Fibroblast of the aortic adventitia (primary cell): ENCODE results near the gene ZNF132. TPM values are rescaled to one million over a fixed set of nuclear protein-coding genes. Genes with fewer than 3 reads are reported as not detected.
"Not testable (repeated sequence)": the region's sequence is repeated elsewhere in the genome, so short reads cannot be mapped to it uniquely, and the experiment has no call there.

Experiments
- DNase-seq: peaks from one replicate; pipeline ENCODE4 v3.0.0-alpha.2; 2010; ENCODE audit warnings: low read depth
- H3K4me3 ChIP-seq: 2 replicates; pipeline ENCODE4 v1.5.1; 2011; ENCODE audit warnings: low read depth, mild to moderate bottlenecking, control low read depth, low read length, moderate library complexity
- CTCF ChIP-seq: IDR thresholded peaks from 2 replicates; pipeline ENCODE4 v1.5.1; 2011; ENCODE audit warnings: mild to moderate bottlenecking, low read length, control low read depth, inconsistent platforms; ENCODE audit not compliant: insufficient read depth
- total RNA-seq: library from RNA; depleted of rRNA; stranded (reverse); fragments of >200 nt; gene quantifications from 2 replicates; pipeline ENCODE4 v1.2.3, GENCODE V29; 2012; ENCODE audit warnings: low replicate concordance

The ZNF132 gene
- total RNA-seq, 1 donor = 10.8 TPM

GRCh38 chr19:58451358-58452101, 11.6 kb upstream of the ZNF132 start, which contains the start of gene ZNF324B:
Gene ZNF324B, plus strand, starts transcription at chr19:58451622. Its CDS starts 2,080 bp downstream, at chr19:58453702.
- no peak for TF ChIP-seq CTCF
- peak within 1 kb of the TSS; percentile 84 for H3K4me3 ChIP-seq
- DNase-seq = peak; percentile 91

DNA sequence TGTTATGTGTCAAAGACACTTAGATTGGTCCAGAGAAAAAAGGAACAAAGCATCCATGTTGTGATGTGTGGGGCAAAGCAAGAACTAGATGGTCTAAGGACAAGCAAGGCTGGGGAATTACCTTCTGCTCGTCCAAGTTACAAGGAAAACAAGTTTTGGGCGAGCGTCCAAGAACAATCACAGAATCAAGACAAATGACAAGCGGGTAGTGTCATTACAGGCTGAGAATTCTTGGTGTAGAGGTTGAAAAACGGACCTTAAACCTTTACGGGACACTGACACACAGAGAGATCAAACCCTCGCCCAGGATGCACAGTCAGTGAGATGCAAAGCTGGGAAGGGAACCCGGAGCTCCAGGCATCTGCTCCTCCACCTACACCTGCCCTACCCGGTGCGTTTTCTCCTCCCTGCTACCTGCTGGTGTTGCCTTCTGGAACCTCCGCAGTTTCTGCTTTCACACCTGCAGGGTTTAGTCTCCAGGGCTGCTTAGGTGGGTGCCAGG, 11.0 kb upstream of the ZNF132 start:
- DNase-seq = no peak
- TF ChIP-seq CTCF = no peak
- peak overlapping the region; percentile 84 for H3K4me3 ChIP-seq

DNA sequence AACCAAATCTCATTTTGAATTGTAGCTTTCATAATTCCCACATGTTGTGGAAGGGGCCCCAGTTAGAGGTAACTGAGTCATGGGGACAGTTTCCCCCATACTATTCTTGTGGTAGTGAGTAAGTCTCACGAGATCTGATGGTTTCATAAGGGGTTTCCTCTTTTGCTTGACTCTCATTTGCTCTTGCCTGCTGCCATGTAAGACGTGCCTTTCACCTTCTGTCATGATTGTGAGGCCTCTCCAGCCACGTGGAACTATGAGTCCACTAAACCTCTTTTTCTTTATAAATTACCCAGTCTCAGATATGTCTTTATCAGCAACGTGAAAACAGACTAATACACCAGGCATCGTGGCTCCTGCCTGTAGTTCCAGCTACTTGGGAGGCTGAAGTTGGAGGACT, 10.0 kb upstream of the ZNF132 start:
- H3K4me3 ChIP-seq, DNase-seq: not testable (repeated sequence)

DNA sequence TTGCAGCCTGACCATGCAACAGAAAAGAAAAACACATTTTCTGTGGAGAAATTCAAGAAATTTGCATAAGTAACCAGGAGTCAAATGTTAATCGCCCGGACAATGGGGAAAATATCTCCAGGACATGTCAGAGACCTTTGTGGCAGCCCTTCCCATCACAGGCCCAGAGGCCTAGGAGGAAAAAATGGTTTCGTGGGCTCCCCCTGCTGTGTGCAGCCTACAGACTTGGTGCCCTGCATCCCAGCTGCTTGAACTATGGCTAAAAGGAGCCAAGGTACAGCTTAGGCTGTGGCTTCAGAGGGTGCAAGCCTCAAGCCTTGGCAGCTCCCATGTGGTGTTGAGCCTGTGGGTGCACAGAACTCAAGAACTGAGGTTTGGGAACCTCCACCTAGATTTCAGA, 8.9 kb upstream of the ZNF132 start:
- not testable (repeated sequence) for DNase-seq, H3K4me3 ChIP-seq

DNA sequence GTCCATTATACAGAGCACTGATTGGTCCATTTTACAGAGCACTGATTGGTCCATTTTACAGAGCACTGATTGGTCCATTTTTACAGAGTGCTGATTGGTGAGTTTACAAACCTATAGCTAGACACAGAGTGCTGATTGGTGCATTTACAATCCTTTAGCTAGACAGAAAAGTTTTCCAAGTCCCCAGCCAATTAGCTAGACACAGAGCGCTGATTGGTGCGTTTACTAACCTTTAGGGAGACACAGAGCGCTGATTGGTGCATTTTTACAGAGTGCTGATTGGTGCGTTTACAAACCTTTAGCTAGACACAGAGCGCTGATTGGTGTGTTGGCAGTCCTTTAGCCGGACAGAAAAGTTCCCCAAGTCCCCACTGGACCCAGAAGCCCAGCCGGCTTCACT, 3.0 kb upstream of the ZNF132 start:
- DNase-seq, H3K4me3 ChIP-seq: not testable (repeated sequence)

DNA sequence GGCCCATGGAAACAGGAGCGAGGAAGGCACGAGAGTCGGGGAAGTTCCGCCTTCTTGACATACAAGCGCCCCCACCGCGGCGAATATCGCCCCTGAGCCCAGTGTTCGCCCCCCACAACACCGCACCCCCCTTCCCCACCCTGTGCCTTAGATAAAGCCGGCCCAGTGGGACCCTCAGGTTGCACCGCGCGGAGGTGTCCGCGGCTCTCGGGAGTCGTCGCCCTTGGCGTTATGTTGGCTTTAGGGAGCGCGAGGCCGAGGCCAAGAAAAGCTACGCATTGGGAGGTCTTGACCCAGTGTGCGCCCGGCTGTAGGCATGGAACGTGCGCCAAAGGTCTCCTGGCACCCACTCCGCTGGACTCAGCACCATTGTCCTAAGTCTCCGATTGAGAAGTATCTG, 603 bp upstream of the ZNF132 start:
- H3K4me3 ChIP-seq = peak overlapping the region; percentile 96
- DNase-seq = no peak
- TF ChIP-seq CTCF = no peak

GRCh38 chr19:58434217-58434616, 5.7 kb downstream of the ZNF132 start:
- no peak for TF ChIP-seq CTCF
- DNase-seq = no peak
- H3K4me3 ChIP-seq = no peak overlapping the region

DNA sequence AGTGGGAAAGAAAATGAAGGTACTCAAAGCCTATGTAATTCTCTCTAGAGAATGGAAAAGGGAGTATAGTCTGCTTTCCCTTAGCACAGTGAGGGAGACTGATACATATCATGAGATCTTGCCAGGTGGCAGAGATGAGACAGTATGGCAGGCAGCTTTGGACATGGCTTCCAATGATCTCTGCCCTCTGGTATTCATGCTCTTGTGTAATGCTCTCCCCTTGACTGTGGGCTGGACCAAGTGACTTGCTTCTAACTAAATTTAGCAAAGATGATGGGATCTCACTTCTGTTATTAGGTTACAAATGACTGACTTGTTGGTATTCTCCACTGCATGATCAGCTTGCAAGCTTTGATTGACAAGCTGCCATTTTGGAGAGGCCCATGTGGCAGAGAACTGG, 10.2 kb downstream of the ZNF132 start:
- no peak for TF ChIP-seq CTCF
- H3K4me3 ChIP-seq = no peak overlapping the region
- no peak for DNase-seq
